HG02623 (cell line): ENCODE results near the gene ZBTB21.

Experiments
- ATAC-seq: cut with Tn5 transposase; IDR thresholded peaks from one replicate; pipeline ENCODE4 v1.9.1; 2021; ENCODE audit warnings: moderate library complexity; ENCODE audit not compliant: unreplicated experiment

ZBTB21 gene

DNA sequence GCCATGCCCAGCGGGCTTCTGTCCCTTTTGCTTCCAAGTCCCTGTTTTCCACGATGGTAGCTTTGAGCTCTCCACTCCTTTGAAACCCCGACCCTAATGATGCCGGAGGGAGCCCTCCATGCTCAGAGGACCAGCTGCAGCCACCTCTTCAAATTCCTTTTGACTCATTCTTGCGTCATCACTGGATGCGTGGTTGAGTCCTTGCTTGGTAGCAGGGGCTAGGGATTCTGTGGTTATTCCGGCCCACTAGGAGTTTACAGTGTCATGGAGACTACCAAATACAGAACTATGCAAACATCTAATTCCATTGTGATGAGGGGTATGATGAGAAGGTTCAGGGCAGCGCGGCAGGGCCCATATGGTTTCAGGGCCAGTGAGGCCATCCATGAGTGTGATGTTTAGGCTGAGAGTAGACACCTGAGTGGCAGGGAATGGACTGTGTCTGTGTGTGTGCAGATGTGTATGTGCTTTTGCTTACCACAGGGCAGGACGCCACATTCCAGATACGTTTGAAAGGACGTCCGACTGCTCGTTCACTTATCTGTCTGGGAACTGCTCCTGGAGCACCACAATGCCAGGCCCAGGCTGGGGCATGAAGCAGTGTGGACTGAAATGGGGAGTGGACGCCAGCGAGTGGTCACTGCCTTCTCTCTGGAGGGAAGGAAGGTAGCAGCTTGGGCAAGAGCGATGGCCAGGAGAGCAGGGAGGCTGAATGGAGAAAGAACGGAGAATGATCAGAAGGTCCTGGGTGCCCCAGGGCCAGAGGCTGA, 30.4 kb upstream of the ZBTB21 start:
- ATAC-seq: no peak

DNA sequence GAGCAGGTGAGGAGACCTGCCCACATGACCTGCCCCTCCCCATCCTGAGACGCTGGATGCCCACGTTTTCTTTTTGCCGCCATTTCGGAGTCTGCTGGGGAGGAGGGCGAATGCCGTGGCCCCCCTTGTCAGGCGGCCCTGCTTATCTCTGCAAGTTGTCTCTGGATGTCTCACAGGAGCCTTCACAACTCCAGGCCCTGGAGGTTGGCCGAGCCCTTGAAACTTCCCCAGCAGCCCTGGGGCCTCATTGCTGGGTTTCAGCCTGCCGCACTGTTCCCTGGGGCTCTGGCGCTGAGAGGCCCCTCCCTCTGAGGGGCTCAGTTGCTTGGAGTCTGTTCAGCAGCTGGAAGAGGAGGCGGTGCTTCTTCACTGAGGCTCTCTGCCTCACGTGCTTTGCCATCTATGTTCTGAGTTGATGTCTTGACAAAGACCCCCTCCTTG, 29.8 kb upstream of the ZBTB21 start:
- ATAC-seq: no peak

DNA sequence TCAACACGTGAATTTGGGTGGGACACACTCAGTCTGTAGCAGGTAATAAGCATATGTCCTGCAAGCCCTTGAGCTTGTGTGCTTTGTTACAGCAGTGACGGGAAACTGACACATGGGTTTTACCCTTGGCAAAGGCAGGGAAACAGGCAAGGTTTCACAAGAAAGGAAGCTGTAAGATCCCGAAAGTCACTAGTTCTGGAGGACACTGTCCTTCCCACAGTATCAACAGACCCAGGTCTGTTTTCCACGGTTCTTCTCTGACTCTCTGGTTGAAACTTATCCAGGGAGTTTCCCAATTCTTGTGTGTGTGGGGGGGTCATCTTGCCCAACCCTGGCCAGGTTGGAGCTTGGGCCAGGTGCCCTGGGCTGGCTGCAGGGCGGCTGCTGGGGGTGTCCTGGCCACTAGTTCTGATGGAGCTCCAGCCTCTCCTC, 29.3 kb upstream of the ZBTB21 start:
- no peak for ATAC-seq

DNA sequence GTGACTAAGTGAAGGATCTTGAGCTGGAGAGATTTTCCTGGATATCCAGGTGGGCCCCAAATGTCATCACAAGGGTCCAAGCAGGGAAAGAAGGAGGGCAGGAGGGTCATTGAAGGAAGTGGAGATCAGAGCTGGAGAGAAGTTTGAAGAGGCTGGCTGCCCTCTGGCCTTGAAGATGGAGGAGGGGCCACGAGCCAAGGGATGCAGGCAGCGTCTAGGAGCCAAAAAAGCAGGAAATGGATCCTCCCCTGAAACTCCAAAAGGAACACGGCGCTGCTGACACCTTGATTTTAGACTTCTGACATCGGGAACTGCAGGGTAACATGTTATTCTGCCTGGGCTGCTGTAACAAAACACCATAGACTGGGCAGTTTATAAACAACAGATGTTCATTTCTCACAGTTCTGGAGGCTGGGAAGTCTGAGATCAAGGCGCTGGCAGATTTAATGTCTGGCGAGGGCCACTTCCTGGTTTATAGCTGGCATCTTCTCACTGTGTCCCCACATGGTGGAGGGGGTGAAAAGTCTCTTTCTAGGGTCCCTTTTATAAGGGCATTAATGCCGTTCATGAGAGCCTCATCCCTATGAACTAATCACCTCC, 28.8 kb upstream of the ZBTB21 start:
- ATAC-seq: no peak

DNA sequence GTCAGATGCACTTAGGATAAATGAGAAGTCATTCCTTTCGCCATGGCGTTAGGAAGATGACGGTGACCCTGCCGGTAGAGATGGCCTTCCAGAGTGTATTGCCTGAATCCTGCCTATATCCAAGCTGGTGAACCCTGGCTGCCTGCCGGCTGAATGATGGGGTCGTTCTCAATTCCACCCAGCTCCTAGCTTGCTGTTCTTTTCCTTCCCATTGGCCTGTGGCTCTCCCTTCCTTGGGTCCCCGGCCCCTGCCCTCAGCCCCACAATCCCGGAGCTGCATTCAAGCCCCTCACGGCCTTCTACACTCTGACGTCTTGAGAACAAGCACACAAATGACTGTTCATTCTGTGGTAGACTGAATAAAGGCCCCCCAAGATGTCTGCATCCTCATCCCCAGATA, 28.2 kb upstream of the ZBTB21 start:
- ATAC-seq: no peak

DNA sequence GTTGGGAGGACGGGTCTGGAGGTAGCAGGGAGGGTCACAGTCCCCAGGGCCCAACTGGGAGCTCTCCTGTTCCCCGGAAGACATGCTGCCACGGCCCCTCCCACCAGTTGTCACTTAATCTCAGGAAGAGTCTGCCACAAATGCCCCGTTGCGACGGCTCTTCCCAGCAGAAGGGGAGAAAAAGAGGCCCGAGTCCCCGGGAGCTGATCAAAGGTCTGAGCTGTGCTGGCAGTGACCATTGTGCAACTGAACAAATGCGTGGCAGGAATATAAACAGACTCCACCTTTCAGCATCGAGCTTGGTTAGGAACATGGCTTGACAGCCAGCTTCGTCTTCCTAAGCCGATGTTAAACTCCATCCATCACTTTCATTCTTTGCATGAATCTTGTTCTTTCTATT, 27.8 kb upstream of the ZBTB21 start:
- ATAC-seq: no peak

DNA sequence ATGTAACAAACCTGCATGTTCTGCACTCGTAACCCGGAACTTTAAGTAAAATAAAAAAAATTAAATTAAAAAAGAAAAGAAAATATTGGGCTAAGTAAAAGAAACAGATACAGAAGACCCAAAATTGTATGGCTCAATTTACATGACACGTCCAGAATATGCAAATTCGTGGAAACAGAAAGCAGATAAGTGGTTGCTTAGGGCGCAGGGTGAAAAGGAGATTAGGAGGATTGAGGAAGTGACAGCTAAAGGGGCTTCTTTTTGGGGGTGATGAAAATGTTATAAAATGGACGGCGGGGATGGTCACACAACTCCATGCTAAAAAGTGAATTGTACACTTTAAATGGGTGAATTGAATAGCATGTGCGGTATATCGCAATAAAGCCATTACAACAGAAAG, 27.4 kb upstream of the ZBTB21 start:
- no peak for ATAC-seq

DNA sequence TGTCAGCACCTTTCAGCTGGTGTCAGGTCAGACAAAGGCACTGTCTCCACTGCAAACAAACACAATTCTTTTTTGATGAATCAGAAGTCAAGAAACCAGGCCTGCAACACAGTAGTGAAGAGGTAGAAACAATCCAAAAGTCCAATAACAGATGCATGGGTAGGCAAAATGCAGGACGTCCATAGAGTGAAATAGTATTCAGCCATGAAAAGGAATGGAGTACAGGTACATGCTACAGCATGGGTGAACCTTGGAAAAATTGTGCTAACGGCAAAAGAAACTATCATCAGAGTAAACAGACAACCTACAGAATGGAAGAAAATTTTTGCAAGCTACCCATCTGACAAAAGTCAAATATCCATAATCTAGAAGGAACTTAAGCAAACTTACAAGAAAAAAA, 26.2 kb upstream of the ZBTB21 start:
- ATAC-seq: no peak

DNA sequence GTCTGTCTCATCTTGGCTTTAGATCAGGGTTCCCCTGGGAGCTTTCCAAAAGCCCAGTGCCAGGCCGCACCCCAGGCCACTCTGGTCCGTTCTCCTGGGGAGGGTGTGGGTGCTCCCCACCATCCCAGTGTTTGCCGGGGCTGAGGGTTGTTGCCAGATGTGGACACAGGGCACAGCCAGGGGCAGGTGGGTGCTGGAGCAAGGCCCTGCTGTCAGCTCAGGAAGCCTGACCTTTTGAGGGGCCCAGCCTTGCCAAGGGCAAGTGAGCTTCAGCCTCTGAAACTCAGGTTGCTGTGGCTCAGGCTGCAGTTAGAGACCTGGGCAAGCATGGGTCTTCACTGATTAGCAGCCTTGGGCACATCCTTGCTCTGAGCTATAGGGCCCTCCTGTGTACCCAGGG, 22.8 kb upstream of the ZBTB21 start:
- ATAC-seq: no peak

DNA sequence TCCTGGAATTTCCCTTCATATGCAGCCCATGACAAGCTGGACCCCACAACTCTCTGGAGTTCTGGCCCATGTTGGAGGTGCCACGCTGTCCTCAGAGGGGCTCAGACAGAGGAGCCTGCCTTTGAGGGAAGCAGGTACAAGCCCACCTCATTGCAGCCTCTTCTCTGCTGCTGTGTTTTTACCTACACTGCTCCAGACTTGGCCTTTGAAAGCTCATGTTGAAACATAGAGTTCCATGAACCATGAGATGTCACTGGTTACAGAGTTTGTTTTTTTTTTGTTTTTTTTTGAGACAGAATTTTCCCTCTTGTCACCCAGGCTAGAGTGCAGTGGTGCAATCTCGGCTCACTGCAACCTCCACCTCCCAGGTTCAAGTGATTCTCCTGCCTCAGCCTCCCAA, 22.1 kb upstream of the ZBTB21 start:
- no peak for ATAC-seq

DNA sequence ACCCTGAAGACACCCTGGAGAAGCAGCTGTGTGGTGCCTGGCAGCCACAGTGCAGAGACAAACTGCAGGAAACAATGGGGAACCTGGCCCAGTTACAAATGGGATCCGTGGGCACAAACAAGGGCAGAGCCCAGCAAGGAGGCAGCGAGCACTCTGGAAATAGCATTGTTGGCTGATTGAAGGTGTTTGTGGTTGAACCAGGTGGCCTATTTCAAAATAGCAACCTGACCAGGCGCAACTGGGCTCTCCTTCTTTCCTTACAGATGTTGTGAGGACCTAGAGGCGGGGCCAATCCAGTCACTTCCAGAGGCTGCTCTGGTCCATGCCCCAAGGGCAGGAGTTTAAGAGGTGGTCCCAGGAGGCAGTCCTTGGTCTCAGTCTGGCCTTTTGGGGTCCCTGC, 21.7 kb upstream of the ZBTB21 start:
- ATAC-seq: no peak

DNA sequence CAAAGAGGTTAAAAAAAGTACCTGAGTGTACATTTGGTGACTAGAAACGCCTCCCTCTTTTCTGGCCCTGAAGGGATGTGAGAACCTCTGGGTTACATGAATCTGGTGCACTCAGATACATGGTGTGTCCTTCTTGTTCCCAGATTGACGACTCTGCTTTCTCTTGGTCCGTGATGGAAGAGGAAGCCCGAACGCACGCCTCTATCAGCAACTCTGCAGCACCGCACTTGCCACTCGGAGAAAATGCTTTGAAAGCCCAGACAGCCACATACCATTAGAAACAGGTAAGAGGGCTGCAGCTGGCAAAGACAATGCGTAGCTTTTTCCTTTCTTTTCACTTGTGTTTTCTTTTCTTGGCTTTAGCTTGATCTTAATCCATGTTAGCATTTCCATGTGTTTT, 21.1 kb upstream of the ZBTB21 start:
- ATAC-seq: no peak

DNA sequence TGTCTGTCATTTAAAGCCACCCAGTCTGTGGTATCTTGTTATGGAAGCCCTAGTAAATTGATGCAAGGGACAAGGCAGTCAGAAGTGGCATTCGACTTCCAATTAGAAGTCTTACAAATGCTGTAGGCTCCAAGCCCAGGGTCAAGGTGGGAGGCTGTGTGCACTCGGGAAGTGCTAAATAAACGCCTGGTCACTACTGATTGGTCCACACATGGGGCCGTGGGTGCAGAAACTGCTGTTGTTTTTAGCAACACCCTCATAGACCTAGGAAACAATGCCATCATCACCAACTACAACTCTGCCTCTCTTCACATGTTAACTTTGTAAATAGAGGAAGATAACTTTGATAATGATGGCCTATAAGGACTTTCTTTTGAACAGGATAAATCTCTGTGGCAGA, 20.2 kb upstream of the ZBTB21 start:
- ATAC-seq: no peak

DNA sequence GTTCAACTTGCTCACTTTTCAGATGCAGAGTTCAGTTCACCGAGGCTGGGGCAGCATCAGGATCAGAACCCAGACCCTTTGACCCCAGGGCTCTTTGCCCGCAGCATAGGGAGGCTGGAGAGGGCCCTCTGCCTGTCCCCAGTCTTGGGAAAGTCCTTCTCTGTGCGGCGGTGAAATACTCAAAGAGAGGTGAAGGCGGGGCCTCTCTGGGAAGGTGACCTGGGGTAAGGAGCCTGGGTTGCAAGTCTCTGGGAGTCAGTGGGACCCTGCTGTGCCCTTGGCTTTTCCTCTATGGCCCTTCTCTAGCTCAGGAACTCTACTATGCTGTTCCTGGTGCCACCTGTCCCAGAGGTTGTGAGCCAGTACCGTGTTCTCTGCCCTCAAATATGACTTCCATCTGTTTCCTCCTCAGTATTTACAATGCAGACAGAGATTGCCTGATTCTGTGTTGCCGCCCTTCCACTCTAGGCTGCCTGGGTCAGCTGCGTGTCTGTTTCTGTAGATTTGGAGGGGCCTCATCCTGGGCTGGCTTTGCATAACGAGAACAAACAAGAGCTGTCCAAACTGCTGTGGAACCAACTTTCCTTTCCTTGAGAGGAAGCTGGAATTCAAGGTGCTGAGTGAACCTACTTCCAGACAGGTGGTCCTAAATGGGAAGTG, 18.7 kb upstream of the ZBTB21 start:
- no peak for ATAC-seq

DNA sequence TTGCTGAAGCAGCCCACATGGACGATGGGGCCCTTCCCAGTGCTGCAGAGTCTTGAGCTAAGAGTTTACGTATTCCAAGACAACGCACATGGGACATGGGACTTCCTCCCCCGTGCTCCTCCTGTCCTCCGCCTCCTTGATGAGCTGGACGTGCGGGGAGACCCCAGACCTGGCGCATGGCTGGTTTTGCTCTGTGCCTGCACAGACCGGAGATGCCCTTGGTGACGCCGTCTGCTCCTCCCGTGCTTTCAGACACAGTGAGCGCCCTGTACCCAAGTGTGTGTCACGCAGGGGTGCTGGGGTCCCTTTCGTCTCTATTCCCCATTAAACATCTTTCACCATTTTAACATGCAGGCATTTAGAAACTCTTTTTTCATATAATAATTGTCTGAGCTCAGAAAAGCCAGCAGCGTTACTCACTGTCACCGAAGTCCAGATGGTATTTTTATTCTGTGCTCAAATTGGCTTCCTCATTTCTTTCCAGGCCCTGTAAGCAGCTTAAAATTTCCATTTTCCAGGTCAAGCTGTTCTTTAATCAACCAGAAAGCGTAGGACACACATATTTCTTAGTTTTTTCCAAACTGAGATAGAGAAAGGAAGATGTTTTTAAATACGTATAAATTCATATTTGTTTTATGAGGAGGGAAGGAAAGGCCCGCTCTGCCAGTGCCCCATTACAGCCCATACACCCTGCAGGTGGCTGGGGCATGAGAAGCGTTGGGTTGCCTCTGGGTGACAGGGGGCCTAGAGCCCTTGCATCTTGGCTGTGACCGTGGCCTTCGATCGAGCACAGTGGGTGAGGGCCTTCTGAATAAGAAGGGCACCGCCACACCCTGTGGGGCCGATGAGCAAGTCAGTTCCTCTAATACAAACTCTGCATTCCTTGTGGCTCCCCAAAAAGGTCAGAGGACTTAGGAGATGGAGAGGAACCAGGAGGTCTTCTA, 17.9 kb upstream of the ZBTB21 start:
- no peak for ATAC-seq

DNA sequence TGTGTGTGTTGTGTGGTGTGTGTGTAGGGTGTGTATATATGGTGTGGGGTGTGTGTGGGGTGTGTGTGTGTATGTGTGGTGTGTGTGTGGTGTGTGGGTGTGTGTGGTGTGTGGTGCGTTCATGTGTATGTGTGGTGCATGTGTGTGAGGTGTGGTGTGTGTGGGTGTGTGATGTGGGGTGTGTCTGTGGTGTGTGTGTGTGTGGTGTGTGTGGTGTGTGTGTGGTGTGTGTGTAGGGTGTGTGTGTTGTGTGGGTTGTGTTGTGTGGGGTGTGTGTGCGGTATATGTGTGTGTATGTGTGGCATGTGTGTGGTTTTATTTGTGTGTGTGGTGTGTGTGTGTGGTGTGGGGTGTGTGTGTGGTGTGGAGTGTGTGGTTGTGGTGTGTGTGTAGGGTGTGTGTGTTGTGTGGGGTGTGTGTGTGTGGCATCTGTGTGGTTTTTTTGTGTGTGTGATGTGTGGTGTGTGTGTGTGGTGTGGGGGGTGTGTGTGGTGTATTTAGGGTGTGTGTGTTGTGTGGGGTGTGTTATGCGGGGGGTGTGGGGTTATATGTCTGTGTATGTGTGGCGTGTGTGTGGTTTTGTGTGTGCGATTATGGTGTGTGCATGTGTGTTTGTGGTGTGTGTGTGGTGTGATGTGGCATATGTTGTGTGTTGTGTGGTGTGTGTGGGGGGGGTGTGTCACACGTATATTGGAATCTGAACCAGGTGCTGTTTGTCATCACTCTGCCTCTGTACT, 17.1 kb upstream of the ZBTB21 start:
- ATAC-seq: no peak

DNA sequence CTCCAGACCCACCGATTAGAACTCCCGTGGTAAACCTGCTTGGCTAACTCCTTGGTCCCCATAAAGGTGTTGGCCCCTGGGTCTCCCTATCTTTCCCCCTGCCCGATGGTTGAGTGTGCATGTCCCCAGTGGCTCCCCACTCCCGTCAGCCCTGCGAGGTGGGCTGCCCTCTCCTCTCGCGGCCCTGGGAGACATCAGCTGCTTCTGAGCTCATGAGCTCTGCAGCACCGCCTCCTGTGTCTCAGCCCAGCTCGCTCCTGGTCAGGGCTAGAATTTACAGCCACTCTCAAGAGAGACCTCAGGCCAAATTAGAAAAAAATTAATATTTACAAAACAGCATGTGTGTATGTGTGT, 15.9 kb upstream of the ZBTB21 start:
- ATAC-seq: no peak

DNA sequence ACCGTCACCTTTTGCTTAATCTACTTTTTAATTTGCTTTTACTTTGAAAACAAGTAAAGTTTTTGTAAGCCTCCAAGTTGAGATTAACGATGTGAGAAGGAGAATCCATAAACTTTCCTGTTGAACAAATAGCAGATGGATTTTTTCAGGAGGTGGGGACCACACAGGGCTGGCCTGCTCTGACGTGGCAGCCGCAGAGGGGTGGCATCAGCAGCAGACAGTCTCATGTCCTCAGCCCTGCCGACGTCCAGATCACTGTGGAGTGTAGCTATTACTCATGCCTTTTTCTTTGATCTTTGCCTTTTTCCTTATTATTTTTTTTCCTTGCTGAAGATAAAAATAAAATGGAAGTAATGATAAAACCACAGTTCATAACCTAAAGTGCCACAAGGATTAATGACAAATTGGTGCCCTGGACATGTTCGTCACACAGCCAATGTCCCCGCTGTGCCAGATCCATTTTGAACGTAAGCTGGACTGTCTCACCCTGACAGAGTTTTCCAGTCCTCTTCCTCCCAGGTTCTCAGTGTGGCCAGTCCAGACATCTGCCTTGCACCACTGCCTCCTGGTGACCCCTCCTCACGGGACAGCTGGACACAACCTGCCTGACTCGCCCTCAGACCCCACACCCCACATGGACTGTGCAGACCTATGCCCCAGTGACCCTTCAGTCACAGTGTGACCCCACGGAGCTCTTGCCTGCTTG, 15.4 kb upstream of the ZBTB21 start:
- no peak for ATAC-seq

DNA sequence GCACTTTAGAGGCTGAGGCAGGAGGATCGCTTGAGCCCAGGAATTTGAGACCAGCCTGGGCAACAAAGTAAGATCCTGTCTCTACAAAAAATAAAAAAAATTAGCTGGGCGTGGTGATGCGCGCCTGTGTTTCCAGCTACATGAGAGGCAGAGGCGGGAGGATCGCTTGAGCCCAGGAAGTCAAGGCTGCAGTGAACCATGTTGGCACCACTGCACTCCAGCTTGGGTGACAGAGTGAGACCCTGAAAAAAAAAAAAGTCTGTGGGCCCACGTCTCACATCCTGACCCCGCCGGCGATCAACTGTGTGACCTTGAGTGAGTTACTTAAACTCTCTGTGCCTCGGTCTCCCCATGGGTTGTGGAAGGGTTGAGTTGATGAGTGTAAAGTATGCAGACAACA, 12.7 kb upstream of the ZBTB21 start:
- ATAC-seq: no peak

DNA sequence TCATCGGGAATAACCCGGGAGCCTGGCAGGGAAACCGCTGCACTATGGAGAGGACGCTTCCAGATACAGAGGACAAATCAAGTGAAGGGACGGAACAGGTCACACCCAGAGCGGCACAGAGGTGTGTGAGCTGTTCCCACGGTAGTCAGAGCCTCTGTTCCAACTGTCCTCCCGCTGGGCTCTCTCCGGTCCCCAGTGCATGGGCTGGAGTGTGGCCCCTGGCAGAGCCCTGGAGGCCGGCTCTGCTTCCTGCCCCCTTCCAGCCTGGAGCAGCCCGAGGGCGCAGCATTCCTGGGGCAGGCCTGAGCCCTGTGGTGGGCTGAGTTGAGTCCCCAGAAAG, 11.9 kb upstream of the ZBTB21 start:
- ATAC-seq: no peak
